Hematopoietic multipotent progenitor cell treated with erythropoietin and hydrocortisone succinate and interleukin-3 and kit ligand, for 4 days (in vitro differentiated cells): Measurements from ENCODE around the gene PHF8.
A peak's percentile ranks its signal among the peaks of the same experiment; 100 is the strongest.

Experiments
- DNase-seq: peaks from one replicate; pipeline ENCODE4 v3.0.0-alpha.2; 2015

The PHF8 gene

GRCh38 chrX:54012830-54013500, 31.3 kb downstream of the PHF8 start:
- no peak for DNase-seq

GRCh38 chrX:54007682-54008081, 36.6 kb downstream of the PHF8 start:
- peak; percentile 8 for DNase-seq

GRCh38 chrX:53997724-53998123, 46.5 kb downstream of the PHF8 start:
- no peak for DNase-seq

GRCh38 chrX:53992589-53992988, 51.7 kb downstream of the PHF8 start:
- no peak for DNase-seq

- no peak for DNase-seq
Observed at GRCh38 chrX:53990171-53990570, 54.1 kb downstream of the PHF8 start.

- DNase-seq, result no peak
Observed at GRCh38 chrX:53984895-53985294, 59.4 kb downstream of the PHF8 start.

- DNase-seq, result no peak
Observed at GRCh38 chrX:53974529-53974928, 69.7 kb downstream of the PHF8 start.

- no peak for DNase-seq
Observed at GRCh38 chrX:53969540-53969939, 74.7 kb downstream of the PHF8 start.

GRCh38 chrX:53950130-53950733, 94.0 kb downstream of the PHF8 start:
- DNase-seq, result no peak

- DNase-seq, result no peak
Observed at GRCh38 chrX:53940180-53940579, 104.1 kb downstream of the PHF8 start.

GRCh38 chrX:53939127-53939526, 105.1 kb downstream of the PHF8 start:
- peak; percentile 69 for DNase-seq

- DNase-seq, result no peak
Observed at GRCh38 chrX:53930515-53931380, 113.5 kb downstream of the PHF8 start.

- no peak for DNase-seq
Observed at GRCh38 chrX:53926030-53926429, 118.2 kb downstream of the PHF8 start.

- DNase-seq, result no peak
Observed at GRCh38 chrX:53918702-53919101, 125.6 kb downstream of the PHF8 start.

GRCh38 chrX:53900623-53901022, 143.7 kb downstream of the PHF8 start:
- DNase-seq, result no peak

- no peak for DNase-seq
Observed at GRCh38 chrX:53895270-53895669, 149.0 kb downstream of the PHF8 start.
